Measurements from ENCODE around the gene CASP12.
"Not testable (repeated sequence)": the region's sequence is repeated elsewhere in the genome, so short reads cannot be mapped to it uniquely, and the experiment has no call there.

CASP12 gene

GRCh38 chr11:104897891-104898684 lies at the start of gene CASP12:
CASP12 (minus strand) TSS chr11:104898460.
- in situ Hi-C loops (cut with MboI; ENCODE audit: low sequenced_read_pairs, unreplicated experiment) = no loop called here
- TF ChIP-seq CTCF (IDR thresholded peaks at IDR 0.05; ENCODE audit: borderline replicate concordance, control extremely low read depth, extremely low read depth, insufficient read depth, missing control alignments) = no peak
- no peak for DNase-seq (ENCODE audit: low spot score)

- in situ Hi-C loops (cut with MboI; ENCODE audit: low sequenced_read_pairs, unreplicated experiment) = no loop called here
- peak; percentile 29 for TF ChIP-seq CTCF (IDR thresholded peaks at IDR 0.05; ENCODE audit: borderline replicate concordance, control extremely low read depth, extremely low read depth, insufficient read depth, missing control alignments)
- peak; percentile 20 for DNase-seq (ENCODE audit: low spot score)
Measured at GRCh38 chr11:104946907-104947306, 48.6 kb upstream of the CASP12 start.

- TF ChIP-seq CTCF (IDR thresholded peaks at IDR 0.05; ENCODE audit: borderline replicate concordance, control extremely low read depth, extremely low read depth, insufficient read depth, missing control alignments) = no peak
- DNase-seq (ENCODE audit: low spot score) = no peak
- in situ Hi-C loops (cut with MboI; ENCODE audit: low sequenced_read_pairs, unreplicated experiment) = no loop called here
Measured at GRCh38 chr11:104944076-104944475, 45.8 kb upstream of the CASP12 start.

- in situ Hi-C loops (cut with MboI; ENCODE audit: low sequenced_read_pairs, unreplicated experiment) = no loop called here
- TF ChIP-seq CTCF (IDR thresholded peaks at IDR 0.05; ENCODE audit: borderline replicate concordance, control extremely low read depth, extremely low read depth, insufficient read depth, missing control alignments) = no peak
- no peak for DNase-seq (ENCODE audit: low spot score)
Measured at GRCh38 chr11:104943561-104943960, 45.3 kb upstream of the CASP12 start.

- DNase-seq (ENCODE audit: low spot score) = no peak
- no peak for TF ChIP-seq CTCF (IDR thresholded peaks at IDR 0.05; ENCODE audit: borderline replicate concordance, control extremely low read depth, extremely low read depth, insufficient read depth, missing control alignments)
- in situ Hi-C loops (cut with MboI; ENCODE audit: low sequenced_read_pairs, unreplicated experiment) = no loop called here
Measured at GRCh38 chr11:104934594-104934993, 36.3 kb upstream of the CASP12 start.

GRCh38 chr11:104934073-104934472 lies 35.8 kb upstream of the CASP12 start:
- DNase-seq (ENCODE audit: low spot score); in situ Hi-C loops (cut with MboI; ENCODE audit: low sequenced_read_pairs, unreplicated experiment): not testable (repeated sequence)

- DNase-seq (ENCODE audit: low spot score) = no peak
- TF ChIP-seq CTCF (IDR thresholded peaks at IDR 0.05; ENCODE audit: borderline replicate concordance, control extremely low read depth, extremely low read depth, insufficient read depth, missing control alignments) = no peak
- in situ Hi-C loops (cut with MboI; ENCODE audit: low sequenced_read_pairs, unreplicated experiment) = no loop called here
Measured at GRCh38 chr11:104928811-104929210, 30.6 kb upstream of the CASP12 start.

All from GM13976 (cell line).